Keratinocyte (primary cell): Measurements from ENCODE around the gene NPRL2. TPM values are rescaled to one million over a fixed set of nuclear protein-coding genes. Genes with fewer than 3 reads are reported as not detected.

Experiments used
- DNase-seq: peaks from one replicate; pipeline ENCODE4 v3.0.0-alpha.2; 2011; ENCODE audit warnings: low read depth, missing footprints, low spot score
- FAIRE-seq: peaks from 2 replicates; lab custom pipeline; 2011; peaks lifted over from hg19 to GRCh38; lab: Jason Lieb, UNC
- H2AFZ ChIP-seq: 2 replicates; pipeline ENCODE4 v1.6.0; 2012; ENCODE audit warnings: low read length, control low read depth, inconsistent platforms; ENCODE audit not compliant: control insufficient read depth
- H3K27ac ChIP-seq: 2 replicates; pipeline ENCODE4 v1.5.1; 2011; ENCODE audit warnings: low read length; ENCODE audit not compliant: control insufficient read depth, insufficient read depth
- H3K27me3 ChIP-seq: 3 replicates; pipeline ENCODE4 v1.6.0; 2011; ENCODE audit warnings: low read length; ENCODE audit not compliant: control insufficient read depth, insufficient read depth; ENCODE audit errors: extremely low read depth
- H3K36me3 ChIP-seq, 2 experiments: 2 replicates in 1 of 2; 3 replicates in 1 of 2; pipeline ENCODE4 v1.5.1; 2011; ENCODE audit warnings: low read length in 2 of 2, mild to moderate bottlenecking in 1 of 2; ENCODE audit not compliant: control insufficient read depth in 2 of 2, insufficient read depth in 2 of 2; ENCODE audit errors: extremely low read depth in 1 of 2
- H3K4me1 ChIP-seq: 3 replicates; pipeline ENCODE4 v1.5.1; 2011; ENCODE audit warnings: low read length; ENCODE audit not compliant: control insufficient read depth, insufficient read depth; ENCODE audit errors: extremely low read depth
- H3K4me2 ChIP-seq: 3 replicates; pipeline ENCODE4 v1.6.0; 2011; ENCODE audit warnings: low read depth, low read length; ENCODE audit not compliant: control insufficient read depth, insufficient read depth; ENCODE audit errors: extremely low read depth
- H3K4me3 ChIP-seq, 3 experiments: fragments of 200-600 bp in 1 of 3; sonication (generic) in 1 of 3; 2 replicates in 2 of 3; 3 replicates in 1 of 3; pipeline ENCODE4 v1.5.1; 2011 to 2016; ENCODE audit warnings: low read length in 3 of 3, mild to moderate bottlenecking in 3 of 3, control low read depth in 2 of 3, inconsistent platforms in 1 of 3, low read depth in 1 of 3, mixed read lengths in 1 of 3, mixed run types in 1 of 3, moderate library complexity in 1 of 3; ENCODE audit not compliant: control insufficient read depth in 2 of 3, insufficient read depth in 2 of 3; ENCODE audit errors: extremely low read depth in 1 of 3
- H3K79me2 ChIP-seq: 2 replicates; pipeline ENCODE4 v1.6.0; 2012; ENCODE audit warnings: low read length; ENCODE audit not compliant: control insufficient read depth, insufficient read depth
- H3K9ac ChIP-seq: 3 replicates; pipeline ENCODE4 v1.6.0; 2011; ENCODE audit warnings: low read length; ENCODE audit not compliant: control insufficient read depth, insufficient read depth; ENCODE audit errors: extremely low read depth
- H3K9me1 ChIP-seq: 3 replicates; pipeline ENCODE4 v1.6.0; 2011; ENCODE audit warnings: low read length; ENCODE audit not compliant: control insufficient read depth, insufficient read depth; ENCODE audit errors: extremely low read depth
- H3K9me3 ChIP-seq: 2 replicates; pipeline ENCODE4 v1.5.1; 2012; ENCODE audit warnings: low read depth, low read length; ENCODE audit not compliant: control insufficient read depth
- H4K20me1 ChIP-seq: 3 replicates; pipeline ENCODE4 v1.6.0; 2011; ENCODE audit warnings: low read length; ENCODE audit not compliant: control insufficient read depth, insufficient read depth; ENCODE audit errors: extremely low read depth
- CTCF ChIP-seq, 3 experiments: IDR thresholded peaks in 1 of 3; conservative IDR thresholded peaks in 1 of 3; optimal IDR thresholded peaks in 1 of 3; 2 replicates in 2 of 3; 3 replicates in 1 of 3; pipeline versions ENCODE3 to v1.5.1; 2011; ENCODE audit warnings: low read length in 3 of 3, mild to moderate bottlenecking in 3 of 3, moderate library complexity in 2 of 3, control low read depth in 1 of 3, inconsistent platforms in 1 of 3; ENCODE audit not compliant: insufficient read depth in 2 of 3; ENCODE audit errors: extremely low read depth in 1 of 3
- EZH2 ChIP-seq: IDR thresholded peaks from one replicate; pipeline ENCODE4 v1.6.1; 2012; ENCODE audit warnings: inconsistent platforms, mild to moderate bottlenecking, low read length, moderate library complexity
- dilution Hi-C: fragments of 300-500 bp; cut with MboI; formaldehyde crosslinking; loops from one replicate; pipeline ENCODE4 v1.7.0; 2020; ENCODE audit warnings: low sequenced_read_pairs; ENCODE audit not compliant: extremely low pct_ligation_motif_present
- polyA plus RNA-seq, 5 experiments: library from polyadenylated mRNA; depleted of rRNA in 3 of 5; stranded (reverse) in 3 of 5; stranded (forward) in 1 of 5; unstranded in 1 of 5; fragments of >200 nt; gene quantifications; 1 replicate in 1 of 5; 2 replicates in 3 of 5; 3 replicates in 1 of 5; pipeline versions ENCODE4 v1.2.1 to v1.2.3, GENCODE V29; 2011 to 2012; ENCODE audit warnings: missing spikeins in 2 of 5, low read depth in 1 of 5, low replicate concordance in 1 of 5

The NPRL2 gene
- polyA plus RNA-seq, 1 donor (not counting 4 experiments of a cell fraction or from before 2014, with no cell fraction given), result 20.6 TPM

DNA sequence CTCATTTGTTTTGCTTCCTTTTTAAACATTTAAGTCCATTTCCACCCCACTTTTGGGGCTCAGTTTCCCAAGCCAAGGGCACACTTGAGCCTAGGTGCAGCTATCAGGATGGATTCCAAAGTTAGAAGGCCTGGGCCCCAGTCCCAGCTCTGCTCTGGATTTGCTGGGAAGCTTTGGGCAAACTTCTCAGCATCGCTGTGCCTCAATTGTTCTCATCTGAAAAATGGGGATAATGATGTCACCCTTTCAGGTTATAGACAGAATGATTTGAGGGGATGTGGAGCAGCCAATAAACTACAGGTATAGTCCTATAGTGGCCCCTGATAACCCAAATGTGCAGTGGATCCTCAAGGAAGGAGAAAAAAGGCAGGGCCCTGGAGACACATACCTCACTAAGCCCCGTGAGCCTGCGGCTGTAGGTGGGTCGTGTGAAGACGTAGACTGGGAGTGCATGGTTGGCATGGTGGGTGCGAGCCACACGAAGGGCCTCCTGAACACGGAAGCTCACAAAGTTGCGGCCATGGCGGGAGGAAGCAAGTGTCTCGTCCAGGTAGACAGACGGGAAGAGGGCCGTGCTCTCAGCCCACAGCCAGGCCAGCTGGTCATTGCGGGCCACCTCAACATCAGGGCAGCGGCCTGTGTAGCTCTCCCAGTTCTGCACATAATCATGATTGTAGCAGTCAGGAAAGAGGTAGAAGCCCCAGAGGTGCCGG, 31.2 kb downstream of the NPRL2 start:
- TF ChIP-seq EZH2 (no peak), CTCF (optimal IDR thresholded peaks at IDR 0.05 in 1 of 3, IDR thresholded peaks at IDR 0.05 in 1 of 3, conservative IDR thresholded peaks at IDR 0.05 in 1 of 3; ENCODE audit: extremely low read depth in 1 of 3, insufficient read depth in 2 of 3, low read length in 3 of 3) (no peak)
- no peaks in the 10 kb centered on the region for H4K20me1 ChIP-seq
- H3K4me1 ChIP-seq, result peaks cover 45% of the 10 kb centered on the region
- H3K9me3 ChIP-seq, result no peaks in the 10 kb centered on the region
- dilution Hi-C loops, result no loop called here
- FAIRE-seq, result no peak
- H3K4me3 ChIP-seq, result no peak overlapping the region
- no peak overlapping the region for H3K4me2 ChIP-seq
- H2AFZ ChIP-seq, result no peak overlapping the region
- H3K27me3 ChIP-seq, result no peaks in the 10 kb centered on the region
- peaks cover 7% of the 10 kb centered on the region for H3K9me1 ChIP-seq
- no peak overlapping the region for H3K9ac ChIP-seq
- DNase-seq, result no peak
- H3K36me3 ChIP-seq, result peaks cover 13 to 31% of the 10 kb centered on the region in 2 experiments
- no peak overlapping the region for H3K27ac ChIP-seq
- peaks cover 35% of the 10 kb centered on the region for H3K79me2 ChIP-seq

DNA sequence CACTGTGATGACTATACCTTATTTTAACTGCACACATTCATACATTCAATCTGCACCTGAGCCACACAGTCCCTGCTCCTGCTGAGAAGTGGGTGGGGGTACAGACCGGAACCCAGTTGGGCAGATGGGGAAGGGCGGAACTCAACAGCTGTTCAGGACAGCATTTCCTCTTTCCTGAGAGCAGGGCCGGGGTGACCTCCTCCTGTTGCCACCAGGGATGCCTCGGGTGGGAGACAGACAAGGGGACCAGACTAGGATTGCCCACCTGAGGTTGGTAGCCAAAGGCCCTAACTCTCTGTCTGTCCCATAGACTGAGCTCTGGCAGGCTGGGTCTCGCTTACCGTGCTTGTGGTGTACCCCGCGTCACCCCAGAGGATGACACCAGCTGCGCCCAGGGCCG, 32.0 kb downstream of the NPRL2 start:
- Histone ChIP-seq H4K20me1 (no peaks in the 10 kb centered on the region), H3K9me3 (no peaks in the 10 kb centered on the region), H3K4me3 (no peak overlapping the region), H3K9ac (no peak overlapping the region), H3K79me2 (peaks cover 35% of the 10 kb centered on the region), H3K4me1 (peaks cover 45% of the 10 kb centered on the region), H3K36me3 (peaks cover 12 to 25% of the 10 kb centered on the region in 2 experiments), H3K27me3 (no peaks in the 10 kb centered on the region), H3K9me1 (peaks cover 7% of the 10 kb centered on the region), H2AFZ (no peak overlapping the region), H3K27ac (no peak overlapping the region), H3K4me2 (no peak overlapping the region)
- FAIRE-seq (no peak), DNase-seq (no peak)
- dilution Hi-C loops, result no loop called here
- TF ChIP-seq CTCF (optimal IDR thresholded peaks at IDR 0.05 in 1 of 3, IDR thresholded peaks at IDR 0.05 in 1 of 3, conservative IDR thresholded peaks at IDR 0.05 in 1 of 3; ENCODE audit: extremely low read depth in 1 of 3, insufficient read depth in 2 of 3, low read length in 3 of 3), result no peak
- TF ChIP-seq EZH2, result no peak
